SH-SY5Y (cell line): ENCODE results near the gene NT5DC4.

Experiments used
- GATA2 ChIP-seq: IDR thresholded peaks from 2 replicates; pipeline ENCODE4 v1.6.1; 2011; ENCODE audit warnings: mild to moderate bottlenecking, low read depth, low read length
- GATA3 ChIP-seq: IDR thresholded peaks from 2 replicates; pipeline ENCODE4 v1.6.1; 2011; ENCODE audit warnings: low read depth, mild to moderate bottlenecking, low read length, moderate library complexity

DNA sequence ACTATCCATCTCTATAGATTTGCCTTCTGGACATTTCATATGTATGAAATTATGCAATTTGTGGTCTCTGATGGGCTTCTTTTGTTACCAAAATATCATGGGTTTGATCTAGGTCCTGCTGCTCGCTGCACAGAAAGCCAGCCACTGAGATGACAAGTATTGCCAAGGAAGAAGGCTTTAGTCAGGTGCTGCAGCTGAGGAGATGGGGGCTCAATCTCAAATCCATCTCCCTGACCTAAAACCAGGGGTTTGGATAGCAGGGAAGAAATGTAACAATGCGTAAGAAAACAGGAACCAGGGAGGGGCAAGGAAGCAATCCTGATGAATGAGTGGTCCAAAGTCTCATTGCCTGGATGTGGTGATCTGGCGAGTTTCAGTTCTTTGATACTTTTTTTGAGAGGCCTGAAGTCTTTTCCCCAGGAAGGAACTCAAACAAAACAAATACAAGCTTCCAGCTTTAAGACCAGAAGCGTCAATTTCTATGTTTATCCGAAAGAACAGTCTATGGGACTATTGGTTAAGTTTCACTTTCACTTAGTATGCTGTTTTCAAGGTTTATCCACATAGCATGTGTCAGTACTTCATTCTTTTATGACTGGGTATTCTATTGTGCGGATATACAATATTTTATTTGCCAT is 47.0 kb downstream of the NT5DC4 start:
- TF ChIP-seq GATA3: no peak
- no peak for TF ChIP-seq GATA2
